Measurements from ENCODE around the gene DLK2.
"Not testable (repeated sequence)": the region's sequence is repeated elsewhere in the genome, so short reads cannot be mapped to it uniquely, and the experiment has no call there.

GRCh38 chr6:43410776-43411175 is 44.6 kb downstream of the DLK2 start:
- TF ChIP-seq MAX (IDR thresholded peaks at IDR 0.05); CTCF (CRISPR knock-in tag; IDR thresholded peaks at IDR 0.05); PHF8 (CRISPR knock-in tag; IDR thresholded peaks at IDR 0.05); EP300 (IDR thresholded peaks at IDR 0.05; ENCODE audit: low read depth in 2 of 2, low read length in 2 of 2); EP300 (CRISPR knock-in tag; IDR thresholded peaks at IDR 0.05; ENCODE audit: borderline replicate concordance); IRF9 (CRISPR knock-in tag; IDR thresholded peaks at IDR 0.05; ENCODE audit: borderline replicate concordance); YEATS2 (CRISPR knock-in tag; IDR thresholded peaks at IDR 0.05; ENCODE audit: borderline replicate concordance); POLR2A (IDR thresholded peaks at IDR 0.05; ENCODE audit: insufficient read depth in 1 of 2, low read depth in 2 of 2, low read length in 2 of 2); PHB2 (IDR thresholded peaks at IDR 0.05; ENCODE audit: partially characterized antibody); SNAPC5 (CRISPR knock-in tag; IDR thresholded peaks at IDR 0.05; ENCODE audit: borderline replicate concordance); ZNF660 (CRISPR knock-in tag; IDR thresholded peaks at IDR 0.05; ENCODE audit: borderline replicate concordance, low read depth); ZNF317 (CRISPR knock-in tag; IDR thresholded peaks at IDR 0.05): not testable (repeated sequence)
